Measurements from ENCODE around the gene OSBPL10.

Gene OSBPL10

GRCh38 chr3:31744913-31745312, 236.1 kb downstream of the OSBPL10 start:
- no peak for DNase-seq (ENCODE audit: low read depth in 2 of 2)

GRCh38 chr3:31743331-31744089, 237.6 kb downstream of the OSBPL10 start:
- DNase-seq (ENCODE audit: low read depth in 2 of 2) = no peak

GRCh38 chr3:31740397-31740796, 240.7 kb downstream of the OSBPL10 start:
- DNase-seq (ENCODE audit: low read depth in 2 of 2) = no peak

- DNase-seq (ENCODE audit: low read depth in 2 of 2) = no peak
These were observed 242.7 kb downstream of the OSBPL10 start for GRCh38 chr3:31738412-31738811.

- DNase-seq (ENCODE audit: low read depth in 2 of 2) = no peak
These were observed 245.4 kb downstream of the OSBPL10 start for GRCh38 chr3:31735667-31736066.

- DNase-seq (ENCODE audit: low read depth in 2 of 2) = no peak
These were observed 247.8 kb downstream of the OSBPL10 start for GRCh38 chr3:31733234-31733667.

GRCh38 chr3:31732548-31732947, 248.5 kb downstream of the OSBPL10 start:
- no peak for DNase-seq (ENCODE audit: low read depth in 2 of 2)

GRCh38 chr3:31729573-31729972, 251.5 kb downstream of the OSBPL10 start:
- no peak for DNase-seq (ENCODE audit: low read depth in 2 of 2)

GRCh38 chr3:31729082-31729481, 252.0 kb downstream of the OSBPL10 start:
- no peak for DNase-seq (ENCODE audit: low read depth in 2 of 2)

GRCh38 chr3:31728403-31728802, 252.7 kb downstream of the OSBPL10 start:
- no peak for DNase-seq (ENCODE audit: low read depth in 2 of 2)

GRCh38 chr3:31725976-31726375, 255.1 kb downstream of the OSBPL10 start:
- no peak for DNase-seq (ENCODE audit: low read depth in 2 of 2)

GRCh38 chr3:31725568-31725967, 255.5 kb downstream of the OSBPL10 start:
- DNase-seq (ENCODE audit: low read depth in 2 of 2) = no peak

- no peak for DNase-seq (ENCODE audit: low read depth in 2 of 2)
These were observed 256.4 kb downstream of the OSBPL10 start for GRCh38 chr3:31724651-31725050.

GRCh38 chr3:31724116-31724515, 256.9 kb downstream of the OSBPL10 start:
- no peak for DNase-seq (ENCODE audit: low read depth in 2 of 2)

GRCh38 chr3:31723701-31724100, 257.4 kb downstream of the OSBPL10 start:
- DNase-seq (ENCODE audit: low read depth in 2 of 2) = no peak

- DNase-seq (ENCODE audit: low read depth in 2 of 2) = no peak
These were observed 259.4 kb downstream of the OSBPL10 start for GRCh38 chr3:31721676-31722075.

GRCh38 chr3:31714495-31715280, 266.4 kb downstream of the OSBPL10 start:
- DNase-seq (ENCODE audit: low read depth in 2 of 2) = no peak

- DNase-seq (ENCODE audit: low read depth in 2 of 2) = no peak
These were observed 267.2 kb downstream of the OSBPL10 start for GRCh38 chr3:31713816-31714215.

GRCh38 chr3:31710123-31710803, 270.8 kb downstream of the OSBPL10 start:
- DNase-seq (ENCODE audit: low read depth in 2 of 2) = no peak

GRCh38 chr3:31709526-31709925, 271.5 kb downstream of the OSBPL10 start:
- DNase-seq (ENCODE audit: low read depth in 2 of 2) = no peak

- no peak for DNase-seq (ENCODE audit: low read depth in 2 of 2)
These were observed 272.1 kb downstream of the OSBPL10 start for GRCh38 chr3:31709005-31709404.

- no peak for DNase-seq (ENCODE audit: low read depth in 2 of 2)
These were observed 273.8 kb downstream of the OSBPL10 start for GRCh38 chr3:31707286-31707685.

GRCh38 chr3:31705736-31706135, 275.3 kb downstream of the OSBPL10 start:
- no peak for DNase-seq (ENCODE audit: low read depth in 2 of 2)
